GM19438 (cell line): ENCODE data around the gene GALNS.
"Not testable (repeated sequence)": the region's sequence is repeated elsewhere in the genome, so short reads cannot be mapped to it uniquely, and the experiment has no call there.

ENCODE experiments used
- ATAC-seq: cut with Tn5 transposase; IDR thresholded peaks from one replicate; pipeline ENCODE4 v1.9.1; 2021; ENCODE audit warnings: low read depth; ENCODE audit not compliant: unreplicated experiment

The GALNS gene

GRCh38 chr16:88840600-88841215 lies 16.0 kb downstream of the GALNS start:
- no peak for ATAC-seq

GRCh38 chr16:88839745-88840599 lies 16.8 kb downstream of the GALNS start:
- ATAC-seq, result no peak

GRCh38 chr16:88839026-88839529 lies 17.7 kb downstream of the GALNS start:
- no peak for ATAC-seq

- no peak for ATAC-seq
Observed at GRCh38 chr16:88838566-88838965, 18.2 kb downstream of the GALNS start.

- ATAC-seq, result no peak
Observed at GRCh38 chr16:88837806-88838205, 18.9 kb downstream of the GALNS start.

- ATAC-seq, result no peak
Observed at GRCh38 chr16:88836791-88837190, 20.0 kb downstream of the GALNS start.

GRCh38 chr16:88835818-88836217 lies 20.9 kb downstream of the GALNS start:
- no peak for ATAC-seq

GRCh38 chr16:88835383-88835782 lies 21.4 kb downstream of the GALNS start:
- no peak for ATAC-seq

- ATAC-seq, result no peak
Observed at GRCh38 chr16:88834670-88835069, 22.1 kb downstream of the GALNS start.

- no peak for ATAC-seq
Observed at GRCh38 chr16:88833086-88833485, 23.7 kb downstream of the GALNS start.

GRCh38 chr16:88831838-88832237 lies 24.9 kb downstream of the GALNS start:
- no peak for ATAC-seq

GRCh38 chr16:88830783-88831182 lies 26.0 kb downstream of the GALNS start:
- ATAC-seq, result no peak

GRCh38 chr16:88830258-88830657 lies 26.5 kb downstream of the GALNS start:
- no peak for ATAC-seq

- no peak for ATAC-seq
Observed at GRCh38 chr16:88828711-88829110, 28.0 kb downstream of the GALNS start.

- no peak for ATAC-seq
Observed at GRCh38 chr16:88827727-88828126, 29.0 kb downstream of the GALNS start.

- ATAC-seq, result no peak
Observed at GRCh38 chr16:88826070-88826840, 30.5 kb downstream of the GALNS start.

GRCh38 chr16:88825146-88825545 lies 31.6 kb downstream of the GALNS start:
- ATAC-seq, result no peak

GRCh38 chr16:88824256-88825077 lies 32.3 kb downstream of the GALNS start:
- ATAC-seq, result no peak

- ATAC-seq, result not testable (repeated sequence)
Observed at GRCh38 chr16:88823646-88824045, 33.1 kb downstream of the GALNS start.
